ENCODE results near the gene PTPRR.

Gene PTPRR

GRCh38 chr12:70929029-70929428 lies 8.5 kb upstream of the PTPRR start:
- H3K27me3 ChIP-seq (ENCODE audit: low read length) = no peaks in the 10 kb centered on the region

GRCh38 chr12:70928071-70928470 lies 7.5 kb upstream of the PTPRR start:
- no peak for TF ChIP-seq CTCF (IDR thresholded peaks at IDR 0.05; ENCODE audit: insufficient read depth, low read length, poor library complexity, severe bottlenecking)
- no peak for TF ChIP-seq EZH2phosphoT487 (conservative IDR thresholded peaks at IDR 0.05; ENCODE audit: low read length)
- Histone ChIP-seq H3K9ac (ENCODE audit: low read length) (no peak overlapping the region), H3K9me2 (replicated peaks; ENCODE audit: insufficient read depth, low read length) (no peaks in the 10 kb centered on the region), H3K27ac (ENCODE audit: low read depth, low read length) (no peak overlapping the region), H3K4me3 (ENCODE audit: insufficient read depth, low read length, poor library complexity, severe bottlenecking) (no peak overlapping the region), H3K4me2 (ENCODE audit: low read depth, low read length, poor library complexity, severe bottlenecking) (no peak overlapping the region), H2AFZ (ENCODE audit: low read depth, low read length, severe bottlenecking) (no peak overlapping the region), H3K36me3 (ENCODE audit: low read length) (no peaks in the 10 kb centered on the region), H3K27me3 (ENCODE audit: low read length) (no peaks in the 10 kb centered on the region), H4K20me1 (ENCODE audit: low read depth, low read length) (no peaks in the 10 kb centered on the region), H3K9me3 (ENCODE audit: insufficient read depth, low read length) (no peaks in the 10 kb centered on the region), H3F3A (ENCODE audit: insufficient read depth) (no peaks in the 10 kb centered on the region), H3K79me2 (ENCODE audit: insufficient read depth, low read length) (no peaks in the 10 kb centered on the region)

More at GRCh38 chr12:70929029-70929428, 8.5 kb upstream of the PTPRR start:
- H3K79me2 ChIP-seq (ENCODE audit: insufficient read depth, low read length) = no peaks in the 10 kb centered on the region
- TF ChIP-seq CTCF (IDR thresholded peaks at IDR 0.05; ENCODE audit: insufficient read depth, low read length, poor library complexity, severe bottlenecking) (no peak), EZH2phosphoT487 (conservative IDR thresholded peaks at IDR 0.05; ENCODE audit: low read length) (no peak)
- no peaks in the 10 kb centered on the region for H4K20me1 ChIP-seq (ENCODE audit: low read depth, low read length)
- no peak overlapping the region for H2AFZ ChIP-seq (ENCODE audit: low read depth, low read length, severe bottlenecking)
- H3K36me3 ChIP-seq (ENCODE audit: low read length) = no peaks in the 10 kb centered on the region
- no peak overlapping the region for H3K9ac ChIP-seq (ENCODE audit: low read length)
- H3F3A ChIP-seq (ENCODE audit: insufficient read depth) = no peaks in the 10 kb centered on the region
- no peak overlapping the region for H3K27ac ChIP-seq (ENCODE audit: low read depth, low read length)
- H3K4me3 ChIP-seq (ENCODE audit: insufficient read depth, low read length, poor library complexity, severe bottlenecking) = no peak overlapping the region
- H3K4me2 ChIP-seq (ENCODE audit: low read depth, low read length, poor library complexity, severe bottlenecking) = no peak overlapping the region
- no peaks in the 10 kb centered on the region for H3K9me2 ChIP-seq (replicated peaks; ENCODE audit: insufficient read depth, low read length)
- no peaks in the 10 kb centered on the region for H3K9me3 ChIP-seq (ENCODE audit: insufficient read depth, low read length)

GRCh38 chr12:70927356-70927755 lies 6.8 kb upstream of the PTPRR start:
- Histone ChIP-seq H3K27ac (ENCODE audit: low read depth, low read length) (no peak overlapping the region), H4K20me1 (ENCODE audit: low read depth, low read length) (no peaks in the 10 kb centered on the region), H3K9me2 (replicated peaks; ENCODE audit: insufficient read depth, low read length) (no peaks in the 10 kb centered on the region), H3K4me3 (ENCODE audit: insufficient read depth, low read length, poor library complexity, severe bottlenecking) (no peak overlapping the region), H3F3A (ENCODE audit: insufficient read depth) (no peaks in the 10 kb centered on the region), H3K36me3 (ENCODE audit: low read length) (no peaks in the 10 kb centered on the region), H3K9me3 (ENCODE audit: insufficient read depth, low read length) (no peaks in the 10 kb centered on the region), H3K27me3 (ENCODE audit: low read length) (no peaks in the 10 kb centered on the region), H3K9ac (ENCODE audit: low read length) (no peak overlapping the region), H3K4me2 (ENCODE audit: low read depth, low read length, poor library complexity, severe bottlenecking) (no peak overlapping the region), H3K79me2 (ENCODE audit: insufficient read depth, low read length) (no peaks in the 10 kb centered on the region), H2AFZ (ENCODE audit: low read depth, low read length, severe bottlenecking) (no peak overlapping the region)
- no peak for TF ChIP-seq CTCF (IDR thresholded peaks at IDR 0.05; ENCODE audit: insufficient read depth, low read length, poor library complexity, severe bottlenecking)
- no peak for TF ChIP-seq EZH2phosphoT487 (conservative IDR thresholded peaks at IDR 0.05; ENCODE audit: low read length)

Data from SU-DHL-6 (cell line).